Stimulated activated CD4-positive, alpha-beta T cell treated with anti-CD3 and anti-CD28 coated beads, Interleukin-15, amount 100 ng/mL, for 48 hours (primary cell): Measurements from ENCODE around the gene SPARC.

Source experiments
- DNase-seq, 2 donors: peaks; one replicate each; pipeline ENCODE4 v3.0.0-alpha.2; 2020; ENCODE audit warnings: low read depth in 2 of 2

SPARC gene

DNA sequence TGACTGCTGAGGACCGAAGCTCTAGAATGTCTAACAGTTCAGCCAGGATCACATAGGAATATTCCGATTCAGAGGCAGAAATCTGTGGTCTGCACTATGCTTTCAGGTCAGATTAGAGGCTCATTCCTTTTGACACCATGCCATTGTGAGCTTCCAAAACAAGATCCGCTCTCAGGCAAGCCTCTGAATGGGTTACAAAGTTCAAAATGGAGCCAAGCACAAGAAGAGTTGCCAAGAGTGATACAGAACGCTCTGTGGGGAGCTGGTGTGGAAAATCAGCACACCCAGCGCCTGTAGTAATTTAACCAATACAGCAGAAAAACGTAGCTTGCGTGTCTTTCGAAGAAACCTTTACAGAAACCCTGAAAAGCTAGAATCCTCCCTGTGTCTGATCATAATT is 62.2 kb downstream of the SPARC start:
- no peak for DNase-seq

- DNase-seq = no peak
These were observed 64.2 kb downstream of the SPARC start for GRCh38 chr5:151622367-151623088.

GRCh38 chr5:151620461-151620840 is 66.3 kb downstream of the SPARC start:
- DNase-seq = no peak

GRCh38 chr5:151619812-151620460 is 66.8 kb downstream of the SPARC start:
- no peak for DNase-seq

DNA sequence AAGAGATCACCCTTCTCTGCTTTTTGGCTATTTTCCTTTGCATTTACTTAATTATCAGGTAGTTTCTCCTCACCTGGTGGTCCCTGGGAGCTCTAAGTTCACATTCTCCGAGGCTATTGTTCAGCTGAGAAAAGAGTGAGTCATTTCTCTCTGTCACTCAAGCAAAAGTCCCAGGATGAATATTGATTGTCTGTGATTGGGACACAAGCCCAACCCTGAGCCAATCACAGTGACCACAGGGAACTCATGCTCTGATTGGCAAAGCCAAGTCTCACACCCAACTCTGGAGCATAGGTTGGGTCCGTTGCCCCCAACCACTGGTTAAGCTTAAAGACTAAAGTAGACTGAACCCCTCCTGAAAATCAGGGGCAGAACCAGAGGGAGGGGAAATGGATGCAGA is 67.8 kb downstream of the SPARC start:
- DNase-seq = no peak

- DNase-seq = no peak
These were observed 68.6 kb downstream of the SPARC start for GRCh38 chr5:151617841-151618710.

DNA sequence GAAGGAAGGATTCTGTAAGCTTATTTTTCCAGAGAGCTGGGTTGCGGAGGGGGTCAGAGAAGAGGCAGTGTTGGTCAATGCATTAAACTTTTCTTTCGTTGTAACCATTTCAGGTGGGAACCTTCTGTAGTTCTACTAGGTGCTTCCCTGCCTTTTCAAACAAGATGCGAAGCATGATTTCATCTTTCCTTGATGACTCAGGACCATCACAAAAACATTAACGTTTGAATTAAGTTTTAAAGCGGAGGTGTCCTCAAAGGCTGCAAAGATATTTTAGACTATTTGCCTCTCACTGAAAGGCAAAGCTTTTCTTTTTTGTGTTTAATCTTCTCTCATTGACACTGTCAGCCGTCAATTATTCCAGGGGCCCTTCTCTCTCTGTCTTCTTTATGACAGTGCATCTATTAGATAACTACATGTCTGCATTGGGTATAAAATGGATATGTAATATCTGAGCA is 69.3 kb downstream of the SPARC start:
- DNase-seq = no peak

DNA sequence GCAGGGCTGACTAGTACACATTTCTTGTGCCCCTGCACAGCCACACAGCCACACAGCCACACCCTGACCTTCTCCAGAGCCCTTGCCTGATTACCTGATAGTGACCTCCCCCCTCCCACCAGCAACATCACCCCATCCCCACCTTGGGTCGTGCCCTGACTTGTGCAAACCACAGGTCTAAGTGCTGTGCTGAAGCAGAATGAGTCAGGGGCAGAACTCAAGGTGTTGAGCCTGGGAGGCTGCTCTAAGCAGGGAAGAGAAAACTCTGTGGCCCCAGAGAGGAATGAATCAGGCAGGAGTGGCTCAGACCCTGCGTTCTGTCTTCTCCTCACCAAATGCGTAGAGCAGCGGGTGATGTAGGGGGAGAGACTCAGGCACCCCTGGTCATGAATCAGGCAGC is 71.3 kb downstream of the SPARC start:
- DNase-seq = peak; percentile 5 to 19

DNA sequence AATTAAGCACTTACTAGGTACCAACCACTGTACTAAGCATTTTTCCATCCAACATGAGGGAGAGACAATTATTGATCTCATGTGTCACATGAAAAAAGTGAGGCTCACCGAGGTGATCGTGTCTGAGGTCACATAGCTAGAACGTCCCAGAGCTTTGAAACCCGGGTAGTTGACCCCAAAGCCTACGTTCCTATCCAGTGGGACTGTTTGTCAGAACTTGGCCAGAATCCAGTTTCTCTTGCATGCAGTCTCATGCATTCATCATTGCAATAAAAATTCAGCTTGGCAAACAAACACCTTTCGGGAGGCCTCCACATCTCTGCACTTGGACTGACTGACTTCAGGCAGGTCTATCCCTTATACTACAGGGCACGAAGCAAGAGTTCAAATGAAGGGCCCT is 72.2 kb downstream of the SPARC start:
- DNase-seq = no peak

- peak; percentile 27 to 47 for DNase-seq
These were observed 73.9 kb downstream of the SPARC start for GRCh38 chr5:151612689-151613427.

- no peak for DNase-seq
These were observed 75.5 kb downstream of the SPARC start for GRCh38 chr5:151611127-151611775.
